Mesothelial cell of epicardium (in vitro differentiated cells): ENCODE data around the gene ABCA12. TPM values are rescaled to one million over a fixed set of nuclear protein-coding genes. Genes with fewer than 3 reads are reported as not detected.
A peak's percentile ranks its signal among the peaks of the same experiment; 100 is the strongest.

Experiments
- DNase-seq, 2 experiments: peaks; one replicate each; pipeline ENCODE4 v3.0.0; 2021; ENCODE audit warnings: low spot score in 2 of 2; ENCODE audit not compliant: unreplicated experiment in 2 of 2
- H3K27ac Mint-ChIP-seq: 2 replicates; pipeline ENCODE4 v1.8.0; 2021; ENCODE audit warnings: mixed read lengths
- H3K27me3 Mint-ChIP-seq: 2 replicates; pipeline ENCODE4 v1.8.0; 2021; ENCODE audit warnings: low read depth, mixed read lengths
- H3K36me3 Mint-ChIP-seq: 2 replicates; pipeline ENCODE4 v1.8.0; 2021; ENCODE audit warnings: mixed read lengths
- H3K4me1 Mint-ChIP-seq: 2 replicates; pipeline ENCODE4 v1.8.0; 2021; ENCODE audit warnings: mixed read lengths
- H3K4me3 Mint-ChIP-seq: 2 replicates; pipeline ENCODE4 v1.8.0; 2021; ENCODE audit warnings: mild to moderate bottlenecking, moderate library complexity, mixed read lengths
- H3K9me3 Mint-ChIP-seq: 2 replicates; pipeline ENCODE4 v1.8.0; 2021; ENCODE audit warnings: mixed read lengths
- CTCF ChIP-seq: fragments of 200-600 bp; sonication (generic); IDR thresholded peaks from one replicate; pipeline ENCODE4 v1.5.0; 2021; ENCODE audit warnings: antibody characterized with exemption; ENCODE audit not compliant: unreplicated experiment
- total RNA-seq: library from RNA; stranded (reverse); gene quantifications from 3 replicates; pipeline ENCODE4 v1.2.1, GENCODE V29; 2021

The ABCA12 gene
- total RNA-seq, 1 donor from 2014 or later: 0.89 TPM

DNA sequence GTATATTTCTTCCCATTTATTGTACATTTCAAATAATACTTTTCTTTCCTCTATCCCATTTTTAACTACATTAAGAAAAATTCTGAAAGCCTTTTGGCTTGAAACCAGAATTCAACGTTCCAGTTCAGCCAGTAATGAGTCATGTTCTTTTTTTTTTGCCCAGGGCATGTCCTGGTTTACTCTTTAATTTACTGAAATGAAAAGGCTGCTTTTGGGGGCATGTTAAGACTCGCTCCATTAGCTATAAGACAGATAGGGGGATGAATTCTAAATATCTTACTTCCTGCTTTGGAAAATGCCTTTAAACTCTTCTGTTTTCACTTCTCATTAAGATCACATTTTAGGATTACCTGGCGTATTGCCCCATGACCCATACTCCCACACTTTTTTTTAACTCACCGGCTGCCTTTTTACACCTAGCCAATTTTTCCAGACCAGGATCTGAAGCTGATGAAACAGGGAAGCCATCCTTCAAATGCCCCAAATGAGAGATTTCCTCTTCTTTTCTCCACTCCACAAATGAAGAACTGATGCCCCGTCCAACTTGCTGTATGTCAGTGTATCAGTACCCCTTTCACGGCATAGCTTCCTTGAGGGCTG lies 585 bp downstream of the ABCA12 start:
- DNase-seq: no peak
- Mint-ChIP-seq H3K36me3 (no peaks in the 10 kb centered on the region), H3K27ac (peak overlapping the region; percentile 91), H3K4me3 (peak overlapping the region; percentile 10), H3K9me3 (peaks cover 4% of the 10 kb centered on the region), H3K27me3 (no peaks in the 10 kb centered on the region), H3K4me1 (peaks cover 31% of the 10 kb centered on the region)
- no peak for TF ChIP-seq CTCF

- TF ChIP-seq CTCF: no peak
- DNase-seq: no peak
- Mint-ChIP-seq H3K4me3 (no peak overlapping the region), H3K27ac (peak overlapping the region; percentile 66), H3K27me3 (no peaks in the 10 kb centered on the region), H3K9me3 (peaks cover 10% of the 10 kb centered on the region), H3K36me3 (no peaks in the 10 kb centered on the region), H3K4me1 (peaks cover 31% of the 10 kb centered on the region)
Measured at GRCh38 chr2:215137329-215137686, 1.1 kb downstream of the ABCA12 start.

DNA sequence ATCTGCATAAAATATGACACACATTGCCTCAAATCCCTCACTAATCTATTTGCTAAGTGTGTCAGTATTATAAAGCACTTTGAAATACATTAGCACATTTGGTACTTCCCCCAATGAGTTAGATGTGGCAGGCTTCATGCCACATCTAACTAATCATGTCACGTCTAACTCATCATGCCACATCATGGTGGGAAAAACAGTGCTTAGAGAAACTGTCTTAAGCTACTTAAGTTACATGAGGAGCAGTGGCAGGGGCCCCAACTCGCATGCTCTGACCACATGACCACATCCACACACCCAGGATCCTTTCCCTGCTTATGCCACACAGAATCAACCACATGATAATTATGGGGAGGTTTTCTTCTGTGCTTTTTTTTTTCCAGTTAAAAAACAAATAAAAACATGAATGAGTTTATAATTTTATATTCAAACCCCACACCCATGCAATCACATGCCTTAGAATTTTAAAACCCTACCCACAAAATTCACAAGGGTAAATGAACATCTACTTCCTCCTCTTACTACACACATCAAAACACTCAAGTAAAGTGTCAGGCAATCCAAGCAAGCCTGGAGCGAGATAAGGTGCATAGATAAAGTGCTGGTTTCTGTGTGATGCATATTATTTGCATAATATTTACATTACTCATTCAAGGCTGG lies 1.6 kb downstream of the ABCA12 start:
- Mint-ChIP-seq H3K9me3 (peaks cover 11% of the 10 kb centered on the region), H3K36me3 (no peaks in the 10 kb centered on the region), H3K4me3 (no peak overlapping the region), H3K27me3 (no peaks in the 10 kb centered on the region), H3K4me1 (peaks cover 31% of the 10 kb centered on the region), H3K27ac (peak overlapping the region; percentile 77)
- no peak for DNase-seq
- TF ChIP-seq CTCF: no peak

- no peak overlapping the region for H3K4me3 Mint-ChIP-seq
- H3K36me3 Mint-ChIP-seq: peaks cover 2% of the 10 kb centered on the region
- no peaks in the 10 kb centered on the region for H3K4me1 Mint-ChIP-seq
- H3K9me3 Mint-ChIP-seq: peaks cover 19% of the 10 kb centered on the region
- H3K27me3 Mint-ChIP-seq: no peaks in the 10 kb centered on the region
- no peak for TF ChIP-seq CTCF
- H3K27ac Mint-ChIP-seq: no peak overlapping the region
- no peak for DNase-seq
Measured at GRCh38 chr2:215120401-215120800, 18.0 kb downstream of the ABCA12 start.

- no peak for DNase-seq
- peaks cover 2% of the 10 kb centered on the region for H3K36me3 Mint-ChIP-seq
Measured at GRCh38 chr2:215119847-215120246, 18.6 kb downstream of the ABCA12 start.

More at GRCh38 chr2:215119847-215120246, 18.6 kb downstream of the ABCA12 start:
- no peak for TF ChIP-seq CTCF
- Mint-ChIP-seq H3K27ac (no peak overlapping the region), H3K4me1 (no peaks in the 10 kb centered on the region), H3K4me3 (no peak overlapping the region), H3K9me3 (peaks cover 15% of the 10 kb centered on the region), H3K27me3 (no peaks in the 10 kb centered on the region)
